ENCODE results near the gene SPATA7. TPM values are rescaled to one million over a fixed set of nuclear protein-coding genes. Genes with fewer than 3 reads are reported as not detected.

Gene SPATA7
- polyA plus RNA-seq, 2 of the 4 experiments (the other 2 are of a cell fraction), result 4.5 to 11.2 TPM

GRCh38 chr14:88351966-88352691, 33.3 kb upstream of the SPATA7 start:
- no peaks in the 10 kb centered on the region for H3K4me1 ChIP-seq
- H3K4me3 ChIP-seq, result no peak overlapping the region
- ATAC-seq (no peak), DNase-seq (ENCODE audit: low read depth in 1 of 2, low spot score in 1 of 2) (no peak), FAIRE-seq (no peak)
- TF ChIP-seq MAFK (IDR thresholded peaks at IDR 0.05; ENCODE audit: partially characterized antibody) (no peak), CTCF (IDR thresholded peaks at IDR 0.05) (no peak), BCL3 (IDR thresholded peaks at IDR 0.05) (no peak), RNF2 (IDR thresholded peaks at IDR 0.05; ENCODE audit: borderline replicate concordance, low read depth) (no peak), SMC3 (IDR thresholded peaks at IDR 0.05) (no peak), FOSB (CRISPR knock-in tag; IDR thresholded peaks at IDR 0.05) (no peak), CBX8 (IDR thresholded peaks at IDR 0.05) (no peak), TP53 (CRISPR knock-in tag; IDR thresholded peaks at IDR 0.05) (no peak), PHF8 (IDR thresholded peaks at IDR 0.05; ENCODE audit: borderline replicate concordance, low read depth) (no peak), ZNF302 (CRISPR knock-in tag; IDR thresholded peaks at IDR 0.05) (no peak), MYC (IDR thresholded peaks at IDR 0.05; ENCODE audit: borderline replicate concordance, low read length) (no peak), CEBPB (IDR thresholded peaks at IDR 0.05) (no peak), ZSCAN20 (CRISPR knock-in tag; IDR thresholded peaks at IDR 0.05) (no peak), HOXB5 (CRISPR knock-in tag; IDR thresholded peaks at IDR 0.05) (no peak), KDM5A (IDR thresholded peaks at IDR 0.05) (no peak), SREBF2 (IDR thresholded peaks at IDR 0.05) (no peak), ESRRA (IDR thresholded peaks at IDR 0.05; ENCODE audit: borderline replicate concordance, low read length) (no peak)
- WGBS (ENCODE audit: missing lambda C conversion rate), result 42% methylated on average over 4 of the region's 4 CpGs
- ChIA-PET CTCF (interaction anchor here (0.6 kb wide), 1 partner anchor 145 kb away, joined by 3 read pairs; no protein-coding TSS in a partner anchor), POLR2A (no interaction called here)
- no peak overlapping the region for H3K4me2 ChIP-seq
- H3K27ac ChIP-seq, result no peak overlapping the region
- H3K9me3 ChIP-seq, result no peaks in the 10 kb centered on the region

- CTCF ChIA-PET, result interaction anchor here (0.6 kb wide), 1 partner anchor 146 kb away, joined by 3 read pairs; no protein-coding TSS in a partner anchor
- TF ChIP-seq KDM5A (IDR thresholded peaks at IDR 0.05) (no peak), ZFP36 (IDR thresholded peaks at IDR 0.05; ENCODE audit: borderline replicate concordance, partially characterized antibody) (no peak), ELK1 (IDR thresholded peaks at IDR 0.05; ENCODE audit: low read depth, low read length) (no peak), JUNB (IDR thresholded peaks at IDR 0.05) (no peak), PBX3 (IDR thresholded peaks at IDR 0.05) (no peak), NPAS2 (CRISPR knock-in tag; IDR thresholded peaks at IDR 0.05; ENCODE audit: borderline replicate concordance) (no peak), RNF2 (IDR thresholded peaks at IDR 0.05; ENCODE audit: borderline replicate concordance, low read depth) (no peak), ESRRA (IDR thresholded peaks at IDR 0.05; ENCODE audit: borderline replicate concordance, low read length) (no peak), NR3C1 (IDR thresholded peaks at IDR 0.05) (no peak), HOXB5 (CRISPR knock-in tag; IDR thresholded peaks at IDR 0.05) (no peak)
- no peak for FAIRE-seq
These were observed 32.8 kb upstream of the SPATA7 start for GRCh38 chr14:88352698-88353097.

More at GRCh38 chr14:88352698-88353097, 32.8 kb upstream of the SPATA7 start:
- 32% methylated on average over 3 of the region's 3 CpGs for WGBS (ENCODE audit: missing lambda C conversion rate)
- POLR2A ChIA-PET, result no interaction called here
- ATAC-seq (no peak), DNase-seq (ENCODE audit: low read depth in 1 of 2, low spot score in 1 of 2) (no peak)
- Histone ChIP-seq H3K4me1 (no peaks in the 10 kb centered on the region), H3K4me3 (no peak overlapping the region), H3K9me3 (no peaks in the 10 kb centered on the region), H3K4me2 (no peak overlapping the region), H3K27ac (no peak overlapping the region)

All from A549 (cell line).